Activated CD8-positive, alpha-beta T cell treated with anti-CD3 and anti-CD28 coated beads for 36 hours (primary cell): ENCODE data around the gene OXA1L. TPM values are rescaled to one million over a fixed set of nuclear protein-coding genes. Genes with fewer than 3 reads are reported as not detected.
"Not testable (repeated sequence)": the region's sequence is repeated elsewhere in the genome, so short reads cannot be mapped to it uniquely, and the experiment has no call there.

Source experiments
- ATAC-seq: fragments of 200-7000 bp; cut with Tn5 transposase; one replicate; pipeline ENCODE4 v1.10.0; 2021; ENCODE audit warnings: mild to moderate bottlenecking, moderate library complexity
- CTCF ChIA-PET: fragments of 350-600 bp; sonication (Branson Sonifier 250); formaldehyde crosslinking; loops from one replicate; lab custom pipeline; 2021; ENCODE audit warnings: antibody characterized with exemption; lab: Charles Lee
- POLR2A ChIA-PET: fragments of 350-600 bp; sonication (Branson Sonifier 250); formaldehyde crosslinking; loops from one replicate; lab custom pipeline; 2021; ENCODE audit warnings: antibody characterized with exemption; lab: Charles Lee
- DNase-seq: peaks from one replicate; pipeline ENCODE4 v3.0.0-alpha.2; 2020
- H3K27ac Mint-ChIP-seq: one replicate; pipeline ENCODE4 v1.8.0; 2021; ENCODE audit warnings: mild to moderate bottlenecking, mixed read lengths
- H3K27me3 Mint-ChIP-seq: one replicate; pipeline ENCODE4 v1.8.0; 2021; ENCODE audit warnings: mixed read lengths
- H3K36me3 Mint-ChIP-seq: one replicate; pipeline ENCODE4 v1.8.0; 2021; ENCODE audit warnings: low read depth, mixed read lengths
- H3K4me1 Mint-ChIP-seq: one replicate; pipeline ENCODE4 v1.8.0; 2021; ENCODE audit warnings: low read depth, mixed read lengths
- H3K4me3 Mint-ChIP-seq: one replicate; pipeline ENCODE4 v1.8.0; 2021; ENCODE audit warnings: mild to moderate bottlenecking, moderate library complexity, mixed read lengths
- H3K9me3 Mint-ChIP-seq: one replicate; pipeline ENCODE4 v1.8.0; 2021; ENCODE audit warnings: mixed read lengths
- CTCF ChIP-seq: fragments of 200-600 bp; IDR thresholded peaks from one replicate; pipeline ENCODE4 v1.8.0; 2022; ENCODE audit warnings: antibody characterized with exemption, mild to moderate bottlenecking
- intact Hi-C: fragments of 100-400 bp; cut with micrococcal nuclease; formaldehyde crosslinking; loops from one replicate; pipeline ENCODE4 v1.10.0; 2022
- total RNA-seq, 2 experiments: library from RNA; stranded (reverse); gene quantifications; one replicate each; pipeline ENCODE4 v1.2.3, GENCODE V29; 2021

The OXA1L gene
- total RNA-seq, 2 experiments from 2014 or later, result 134 to 140 TPM

GRCh38 chr14:22773162-22774010 is 6.9 kb downstream of the OXA1L start:
- intact Hi-C loops, result no loop called here
- Mint-ChIP-seq H3K27ac (peak overlapping the region; percentile 1), H3K36me3 (peaks cover 40% of the 10 kb centered on the region), H3K27me3 (no peaks in the 10 kb centered on the region), H3K4me3 (no peak overlapping the region), H3K9me3 (no peaks in the 10 kb centered on the region), H3K4me1 (peaks cover 7% of the 10 kb centered on the region)
- DNase-seq (no peak), ATAC-seq (no peak)
- no peak for TF ChIP-seq CTCF
- ChIA-PET POLR2A (interaction anchor here (1.2 to 1.4 kb wide), 2 partner anchors 8 to 13 kb away, joined by 3 read pairs; no protein-coding TSS in a partner anchor), CTCF (interaction anchor here (0.7 to 1.8 kb wide), 4 partner anchors 49 to 213 kb away, joined by 3 to 5 read pairs (median 4); no protein-coding TSS in a partner anchor)

- TF ChIP-seq CTCF, result no peak
- ChIA-PET POLR2A (interaction anchor here (1.4 kb wide), 1 partner anchor 8 kb away, joined by 3 read pairs; no protein-coding TSS in a partner anchor), CTCF (interaction anchor here (0.7 to 1.8 kb wide), 6 partner anchors 48 to 213 kb away, joined by 3 to 5 read pairs (median 4); no protein-coding TSS in a partner anchor)
- Mint-ChIP-seq H3K4me3 (no peak overlapping the region), H3K27ac (peak overlapping the region; percentile 1), H3K4me1 (peaks cover 2% of the 10 kb centered on the region), H3K9me3 (no peaks in the 10 kb centered on the region), H3K27me3 (no peaks in the 10 kb centered on the region), H3K36me3 (peaks cover 36% of the 10 kb centered on the region)
- ATAC-seq (no peak), DNase-seq (no peak)
- intact Hi-C loops, result no loop called here
Observed at GRCh38 chr14:22774011-22774706, 7.7 kb downstream of the OXA1L start.

GRCh38 chr14:22776215-22776614 is 9.7 kb downstream of the OXA1L start:
- TF ChIP-seq CTCF, result no peak
- intact Hi-C loops, result no loop called here
- DNase-seq, result no peak

GRCh38 chr14:22776849-22777248 is 10.4 kb downstream of the OXA1L start:
- CTCF ChIA-PET, DNase-seq, H3K27ac Mint-ChIP-seq, H3K4me1 Mint-ChIP-seq, H3K36me3 Mint-ChIP-seq, H3K4me3 Mint-ChIP-seq, H3K9me3 Mint-ChIP-seq, H3K27me3 Mint-ChIP-seq, intact Hi-C loops, ATAC-seq: not testable (repeated sequence)
- POLR2A ChIA-PET, result interaction anchor here (4.5 kb wide), 1 partner anchor 10 kb away, joined by 30 read pairs; the partner anchor contains the start of gene OXA1L

More at GRCh38 chr14:22776215-22776614, 9.7 kb downstream of the OXA1L start:
- H3K9me3 Mint-ChIP-seq, result no peaks in the 10 kb centered on the region
- ChIA-PET CTCF (no interaction called here), POLR2A (interaction anchor here (4.5 kb wide), 1 partner anchor 9 kb away, joined by 30 read pairs; the partner anchor contains the start of gene OXA1L)
- ATAC-seq, result no peak
- no peak overlapping the region for H3K4me3 Mint-ChIP-seq
- H3K36me3 Mint-ChIP-seq, result peaks cover 15% of the 10 kb centered on the region
- H3K27ac Mint-ChIP-seq, result no peak overlapping the region
- no peaks in the 10 kb centered on the region for H3K4me1 Mint-ChIP-seq
- no peaks in the 10 kb centered on the region for H3K27me3 Mint-ChIP-seq

GRCh38 chr14:22778084-22778483 is 11.6 kb downstream of the OXA1L start:
- Mint-ChIP-seq H3K36me3 (peaks cover 4% of the 10 kb centered on the region), H3K4me1 (no peaks in the 10 kb centered on the region), H3K4me3 (no peak overlapping the region), H3K27me3 (no peaks in the 10 kb centered on the region), H3K27ac (no peak overlapping the region), H3K9me3 (no peaks in the 10 kb centered on the region)
- no peak for ATAC-seq
- POLR2A ChIA-PET, result interaction anchor here (1.0 to 4.5 kb wide), 2 partner anchors 11 to 58 kb away, joined by 3 to 30 read pairs; partner anchors contain the start of gene OXA1L
- TF ChIP-seq CTCF, result no peak
- no peak for DNase-seq
- intact Hi-C loops, result no loop called here
- CTCF ChIA-PET, result no interaction called here
